Chondrocyte (in vitro differentiated cells): ENCODE measurements around the gene CHRNB2. TPM values are rescaled to one million over a fixed set of nuclear protein-coding genes. Genes with fewer than 3 reads are reported as not detected.

Experiments used
- DNase-seq: peaks from one replicate; pipeline ENCODE4 v3.0.0; 2021; ENCODE audit warnings: mixed read lengths, low spot score
- H3K27ac Mint-ChIP-seq: one replicate; pipeline ENCODE4 v1.8.0; 2021; ENCODE audit warnings: mild to moderate bottlenecking, moderate library complexity, mixed read lengths; ENCODE audit not compliant: unreplicated experiment
- H3K27me3 Mint-ChIP-seq: 2 replicates; pipeline ENCODE4 v1.8.0; 2021; ENCODE audit warnings: low read depth, mixed read lengths
- H3K36me3 Mint-ChIP-seq: 2 replicates; pipeline ENCODE4 v1.8.0; 2021; ENCODE audit warnings: low read depth, mixed read lengths
- H3K4me1 Mint-ChIP-seq: 2 replicates; pipeline ENCODE4 v1.8.0; 2021; ENCODE audit warnings: low read depth, mild to moderate bottlenecking, mixed read lengths
- H3K4me3 Mint-ChIP-seq: one replicate; pipeline ENCODE4 v1.8.0; 2021; ENCODE audit warnings: mild to moderate bottlenecking, moderate library complexity, mixed read lengths; ENCODE audit not compliant: unreplicated experiment
- H3K9me3 Mint-ChIP-seq: 2 replicates; pipeline ENCODE4 v1.8.0; 2021; ENCODE audit warnings: low read depth, mixed read lengths
- CTCF ChIP-seq: fragments of 200-600 bp; sonication (generic); IDR thresholded peaks from 2 replicates; pipeline ENCODE4 v1.5.0; 2021; ENCODE audit warnings: antibody characterized with exemption, mild to moderate bottlenecking, moderate library complexity
- long read RNA-seq: library from polyadenylated mRNA; stranded (forward); transcript quantifications from one replicate; pipeline ENCODE4 v2.0.0, GENCODE V29; 2021
- total RNA-seq: library from RNA; stranded (reverse); gene quantifications from 3 replicates; pipeline ENCODE4 v1.2.1, GENCODE V29; 2021

The CHRNB2 gene
- total RNA-seq: not detected in 3 replicates
- long read RNA-seq, partial matches to known transcripts: 1 of 2 reads
- long read RNA-seq, other reads (novel, unspliced or antisense): 1 of 2 reads

DNA sequence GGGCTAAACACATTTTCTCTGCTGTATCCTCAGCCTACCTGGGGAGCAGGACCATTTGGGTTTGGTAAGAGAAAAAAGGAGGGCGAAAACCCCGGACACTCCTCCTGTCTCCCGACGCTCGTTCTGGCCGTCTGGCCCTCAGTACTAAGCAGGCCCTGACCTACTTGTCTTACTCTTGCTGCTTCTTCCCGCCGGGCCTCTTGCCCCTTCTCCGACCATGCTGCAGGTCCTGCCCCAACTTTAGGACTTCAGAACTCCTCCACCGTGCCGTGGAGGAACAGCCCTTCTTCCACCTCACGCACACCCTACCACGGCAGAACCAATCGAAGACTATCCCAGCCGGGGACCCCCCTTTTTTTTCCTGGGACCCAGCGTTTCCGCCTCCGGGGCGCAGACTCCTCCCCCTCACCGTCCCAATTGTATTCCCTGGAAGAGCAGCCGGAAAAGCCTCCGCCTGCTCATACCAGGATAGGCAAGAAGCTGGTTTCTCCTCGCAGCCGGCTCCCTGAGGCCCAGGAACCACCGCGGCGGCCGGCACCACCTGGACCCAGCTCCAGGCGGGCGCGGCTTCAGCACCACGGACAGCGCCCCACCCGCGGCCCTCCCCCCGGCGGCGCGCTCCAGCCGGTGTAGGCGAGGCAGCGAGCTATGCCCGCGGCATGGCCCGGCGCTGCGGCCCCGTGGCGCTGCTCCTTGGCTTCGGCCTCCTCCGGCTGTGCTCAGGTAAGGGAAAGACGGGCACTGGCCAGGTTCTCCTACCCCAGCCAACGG, at the start of gene CHRNB2:
CHRNB2 (plus strand) TSS at position 393 of the 771 bp plus-strand sequence; CDS start at position 660, 267 bp downstream.
- H3K36me3 Mint-ChIP-seq: no peaks in the 10 kb centered on the region
- peaks cover 42% of the 10 kb centered on the region for H3K27me3 Mint-ChIP-seq
- no peak for DNase-seq

GRCh38 chr1:154519591-154519991, 48.0 kb upstream of the CHRNB2 start:
- peaks cover 2% of the 10 kb centered on the region for H3K36me3 Mint-ChIP-seq
- peaks cover 5% of the 10 kb centered on the region for H3K4me1 Mint-ChIP-seq
- DNase-seq: no peak
- H3K4me3 Mint-ChIP-seq: no peak overlapping the region
- H3K27me3 Mint-ChIP-seq: peaks cover 36% of the 10 kb centered on the region
- TF ChIP-seq CTCF: no peak
- H3K27ac Mint-ChIP-seq: no peak overlapping the region
- H3K9me3 Mint-ChIP-seq: no peaks in the 10 kb centered on the region

More for the DNA sequence above, at the start of gene CHRNB2:
- no peak for TF ChIP-seq CTCF
- H3K4me3 Mint-ChIP-seq: peak within 1 kb of the TSS; percentile 57
- peaks cover 7% of the 10 kb centered on the region for H3K4me1 Mint-ChIP-seq
- no peak within 1 kb of the TSS for H3K27ac Mint-ChIP-seq
- H3K9me3 Mint-ChIP-seq: no peaks in the 10 kb centered on the region

DNA sequence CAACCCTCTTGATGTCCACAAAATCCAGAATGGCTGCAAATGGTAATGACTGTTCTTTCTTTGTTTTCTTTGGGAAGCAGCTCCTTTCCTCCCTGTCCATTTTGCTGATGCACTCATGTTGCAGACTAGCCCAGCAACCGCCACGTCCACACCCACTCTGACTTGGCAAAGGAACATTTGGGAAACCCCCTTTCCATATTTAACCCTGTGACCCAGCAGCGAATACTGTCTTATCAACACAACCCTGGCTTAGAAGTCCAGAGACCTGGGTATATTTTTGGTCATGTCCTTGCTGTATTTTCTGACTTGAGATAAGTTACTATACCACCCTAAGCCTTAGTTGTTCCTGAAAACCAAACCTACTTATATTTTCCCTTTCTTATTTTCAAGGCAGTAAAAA, 47.2 kb upstream of the CHRNB2 start:
- Mint-ChIP-seq H3K4me3 (no peak overlapping the region), H3K36me3 (peaks cover 2% of the 10 kb centered on the region), H3K27ac (no peak overlapping the region), H3K4me1 (peaks cover 5% of the 10 kb centered on the region), H3K27me3 (peaks cover 33% of the 10 kb centered on the region), H3K9me3 (no peaks in the 10 kb centered on the region)
- no peak for DNase-seq
- no peak for TF ChIP-seq CTCF

- Mint-ChIP-seq H3K9me3 (no peaks in the 10 kb centered on the region), H3K4me3 (no peak overlapping the region), H3K36me3 (no peaks in the 10 kb centered on the region), H3K27me3 (peaks cover 21% of the 10 kb centered on the region), H3K4me1 (peaks cover 5% of the 10 kb centered on the region), H3K27ac (no peak overlapping the region)
- DNase-seq: no peak
- no peak for TF ChIP-seq CTCF
Observed at GRCh38 chr1:154521695-154522094, 45.9 kb upstream of the CHRNB2 start.

GRCh38 chr1:154524881-154525280, 42.7 kb upstream of the CHRNB2 start:
- Mint-ChIP-seq H3K27me3 (peaks cover 6% of the 10 kb centered on the region), H3K9me3 (no peaks in the 10 kb centered on the region), H3K27ac (no peak overlapping the region), H3K4me1 (peaks cover 5% of the 10 kb centered on the region), H3K4me3 (no peak overlapping the region), H3K36me3 (no peaks in the 10 kb centered on the region)
- DNase-seq: no peak
- TF ChIP-seq CTCF: no peak
